GM18526 (cell line): ENCODE data around the gene CD247.

Experiments
- POLR2A ChIP-seq: IDR thresholded peaks from 3 replicates; pipeline ENCODE4 v1.6.1; 2011; ENCODE audit not compliant: insufficient read length; ENCODE audit errors: extremely low read depth

Gene CD247

GRCh38 chr1:167489571-167490340 is 28.6 kb downstream of the CD247 start:
- TF ChIP-seq POLR2A, result no peak

GRCh38 chr1:167488786-167489185 is 29.5 kb downstream of the CD247 start:
- no peak for TF ChIP-seq POLR2A

GRCh38 chr1:167487614-167488013 is 30.7 kb downstream of the CD247 start:
- no peak for TF ChIP-seq POLR2A

- TF ChIP-seq POLR2A, result no peak
Observed at GRCh38 chr1:167486090-167486824, 32.1 kb downstream of the CD247 start.

GRCh38 chr1:167484726-167485502 is 33.4 kb downstream of the CD247 start:
- no peak for TF ChIP-seq POLR2A

GRCh38 chr1:167483790-167484189 is 34.5 kb downstream of the CD247 start:
- TF ChIP-seq POLR2A, result no peak

GRCh38 chr1:167482184-167482583 is 36.1 kb downstream of the CD247 start:
- TF ChIP-seq POLR2A, result no peak

- TF ChIP-seq POLR2A, result no peak
Observed at GRCh38 chr1:167479331-167479979, 38.9 kb downstream of the CD247 start.

GRCh38 chr1:167477986-167478385 is 40.3 kb downstream of the CD247 start:
- TF ChIP-seq POLR2A, result no peak

- no peak for TF ChIP-seq POLR2A
Observed at GRCh38 chr1:167476061-167476460, 42.3 kb downstream of the CD247 start.

- no peak for TF ChIP-seq POLR2A
Observed at GRCh38 chr1:167474191-167474641, 44.1 kb downstream of the CD247 start.

- no peak for TF ChIP-seq POLR2A
Observed at GRCh38 chr1:167473761-167474160, 44.6 kb downstream of the CD247 start.

GRCh38 chr1:167472752-167473521 is 45.4 kb downstream of the CD247 start:
- TF ChIP-seq POLR2A, result no peak

GRCh38 chr1:167471568-167471967 is 46.8 kb downstream of the CD247 start:
- no peak for TF ChIP-seq POLR2A
